BLaER1 treated with 17β-estradiol and CSF1 and Interleukin-3, amounts not matched to agents 10 nM and 100 nM (cell line): ENCODE data around the gene EPHA3.

Source experiments
- H3K27ac ChIP-seq, 11 experiments: shearing (Covaris generic); formaldehyde crosslinking; 2 replicates each; pipeline ENCODE4 v1.8.1; 2022
- H3K27me3 ChIP-seq, 11 experiments: shearing (Covaris generic); formaldehyde crosslinking; 2 replicates each; pipeline ENCODE4 v1.8.1; 2022
- H3K36me3 ChIP-seq, 11 experiments: shearing (Covaris generic); formaldehyde crosslinking; 2 replicates each; pipeline ENCODE4 v1.8.1; 2022
- H3K4me1 ChIP-seq, 10 experiments: shearing (Covaris generic); formaldehyde crosslinking; 2 replicates each; pipeline ENCODE4 v1.8.1; 2022
- H3K4me2 ChIP-seq, 11 experiments: shearing (Covaris generic); formaldehyde crosslinking; 2 replicates each; pipeline ENCODE4 v1.8.1; 2022
- H3K4me3 ChIP-seq, 10 experiments: shearing (Covaris generic); formaldehyde crosslinking; 2 replicates each; pipeline ENCODE4 v1.8.1; 2022
- H3K9ac ChIP-seq, 11 experiments: shearing (Covaris generic); formaldehyde crosslinking; 2 replicates each; pipeline ENCODE4 v1.8.1; 2022
- H3K9me3 ChIP-seq, 11 experiments: shearing (Covaris generic); formaldehyde crosslinking; replicated peaks in 1 of 11; 2 replicates each; pipeline ENCODE4 v1.8.1; 2022
- H4K20me1 ChIP-seq, 11 experiments: shearing (Covaris generic); formaldehyde crosslinking; 2 replicates each; pipeline ENCODE4 v1.8.1; 2022
- Cebpa-rat ChIP-seq, 11 experiments: shearing (Covaris generic); IDR thresholded peaks; 2 replicates each; pipeline ENCODE4 v1.8.1; 2022

EPHA3 gene

DNA sequence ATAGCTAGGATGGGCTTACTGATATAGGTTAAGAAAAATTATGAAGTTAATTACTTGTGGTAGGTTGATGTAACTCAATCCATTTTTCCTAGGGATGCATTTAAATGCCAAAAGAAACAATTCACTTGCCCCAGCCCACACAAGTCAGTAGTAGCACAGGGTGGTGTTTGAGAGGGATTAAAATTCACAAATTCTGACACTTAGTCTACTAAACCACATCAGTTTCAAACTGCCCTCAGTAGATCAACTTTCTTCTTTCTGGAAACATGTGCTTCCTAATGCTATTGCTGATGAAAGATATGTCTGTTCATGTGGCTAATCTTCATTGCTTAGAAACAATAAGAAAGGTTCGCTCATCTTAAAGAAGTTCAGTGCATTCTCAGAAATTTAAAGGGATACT, 160.6 kb downstream of the EPHA3 start:
- H4K20me1 ChIP-seq = peaks cover 0 to 26% (median 11%) of the 10 kb centered on the region in 11 experiments; a peak in 8 of 22 replicates
- H3K4me2 ChIP-seq = no peak overlapping the region

DNA sequence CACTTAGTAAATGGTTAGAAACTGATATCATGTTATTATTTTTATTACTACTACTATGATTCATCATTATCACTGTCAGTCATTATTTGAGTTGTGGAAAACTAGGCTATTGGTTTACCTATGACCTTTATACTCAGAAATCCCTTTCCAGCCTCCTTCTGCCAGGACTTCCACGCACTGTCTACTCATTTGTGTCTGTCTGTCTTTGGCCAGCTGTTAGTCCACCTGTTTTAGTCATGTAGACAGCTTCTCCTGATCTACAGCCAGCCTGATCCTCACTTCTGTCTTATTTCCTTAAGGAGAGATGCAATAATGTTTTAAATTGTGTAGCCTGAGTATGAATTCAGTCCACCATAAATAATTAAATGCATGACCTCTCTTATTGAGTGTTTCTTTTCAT, 162.8 kb downstream of the EPHA3 start:
- H3K4me3 ChIP-seq = no peak overlapping the region
- H3K9me3 ChIP-seq = no peaks in the 10 kb centered on the region
- no peak overlapping the region for H3K4me2 ChIP-seq
- H3K27me3 ChIP-seq = no peaks in the 10 kb centered on the region
- peaks cover 0 to 16% (median 0%) of the 10 kb centered on the region in 11 experiments; a peak in 6 of 22 replicates for H3K36me3 ChIP-seq
- no peak overlapping the region for H3K9ac ChIP-seq
- H3K4me1 ChIP-seq = peaks cover 0 to 8% (median 2%) of the 10 kb centered on the region in 10 experiments; a peak in 5 of 20 replicates
- no peak overlapping the region for H3K27ac ChIP-seq
- peaks cover 0 to 31% (median 0%) of the 10 kb centered on the region in 11 experiments; a peak in 4 of 22 replicates for H4K20me1 ChIP-seq
- TF ChIP-seq Cebpa-rat (IDR thresholded peaks at IDR 0.05) = no peak

More for the DNA sequence above, 160.6 kb downstream of the EPHA3 start:
- H3K4me3 ChIP-seq = no peak overlapping the region
- TF ChIP-seq Cebpa-rat (IDR thresholded peaks at IDR 0.05) = no peak
- peaks cover 0 to 8% (median 2%) of the 10 kb centered on the region in 10 experiments; a peak in 5 of 20 replicates for H3K4me1 ChIP-seq
- H3K36me3 ChIP-seq = peaks cover 3 to 22% (median 8%) of the 10 kb centered on the region in 11 experiments; a peak in 14 of 22 replicates
- H3K9me3 ChIP-seq = no peaks in the 10 kb centered on the region
- H3K27ac ChIP-seq = no peak overlapping the region
- no peak overlapping the region for H3K9ac ChIP-seq
- no peaks in the 10 kb centered on the region for H3K27me3 ChIP-seq

DNA sequence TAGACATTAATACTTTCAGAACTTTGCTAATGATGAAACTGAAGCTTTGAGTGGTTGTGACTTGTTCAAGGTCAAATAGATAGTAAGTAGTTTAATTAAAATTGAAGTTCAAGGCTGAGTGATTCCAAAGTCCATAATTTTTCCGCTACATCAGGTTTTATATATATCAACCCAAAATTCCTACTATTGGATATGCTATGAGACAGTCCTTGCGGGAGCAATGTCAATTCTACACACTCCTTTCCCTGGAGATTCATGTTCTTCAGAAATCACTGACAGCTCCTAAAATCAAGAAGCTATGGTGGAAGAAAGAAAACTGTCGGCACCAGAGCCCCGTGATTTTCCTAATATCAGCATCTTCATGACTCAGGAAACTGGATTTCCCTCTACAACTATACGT, 167.6 kb downstream of the EPHA3 start:
- no peaks in the 10 kb centered on the region for H3K27me3 ChIP-seq
- no peak for TF ChIP-seq Cebpa-rat (IDR thresholded peaks at IDR 0.05)
- peaks cover 0 to 27% (median 7%) of the 10 kb centered on the region in 11 experiments; a peak in 9 of 22 replicates for H3K36me3 ChIP-seq
- no peak overlapping the region for H3K9ac ChIP-seq
- peaks cover 0 to 8% (median 2%) of the 10 kb centered on the region in 10 experiments; a peak in 5 of 20 replicates for H3K4me1 ChIP-seq
- no peak overlapping the region for H3K27ac ChIP-seq
- no peaks in the 10 kb centered on the region for H3K9me3 ChIP-seq
- peaks cover 0 to 44% (median 9%) of the 10 kb centered on the region in 11 experiments; a peak in 7 of 22 replicates for H4K20me1 ChIP-seq
- no peak overlapping the region for H3K4me3 ChIP-seq
- H3K4me2 ChIP-seq = no peak overlapping the region

DNA sequence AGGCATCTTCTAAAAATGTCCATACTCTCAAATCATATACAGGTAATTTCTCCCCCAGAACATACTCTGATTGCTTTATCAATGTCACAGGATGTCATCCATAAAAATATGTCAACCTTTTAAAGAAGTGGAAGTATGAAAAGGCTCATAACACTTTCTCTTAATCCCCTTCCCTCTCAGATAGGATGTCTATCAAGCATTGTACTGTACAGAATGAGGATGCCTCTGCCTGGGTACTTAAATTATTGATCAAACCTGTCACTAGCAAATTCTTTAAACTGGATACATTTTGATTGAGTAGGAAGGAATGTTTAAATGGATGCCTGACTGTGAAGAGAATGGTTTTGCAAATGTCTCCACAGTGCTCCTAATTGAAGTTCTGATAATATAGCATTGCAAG, 168.7 kb downstream of the EPHA3 start:
- peaks cover 0 to 42% (median 9%) of the 10 kb centered on the region in 11 experiments; a peak in 7 of 22 replicates for H4K20me1 ChIP-seq
- H3K27me3 ChIP-seq = no peaks in the 10 kb centered on the region
- H3K4me1 ChIP-seq = peaks cover 0 to 7% (median 2%) of the 10 kb centered on the region in 10 experiments; a peak in 5 of 20 replicates
- no peak for TF ChIP-seq Cebpa-rat (IDR thresholded peaks at IDR 0.05)
- H3K9me3 ChIP-seq = no peaks in the 10 kb centered on the region
- no peak overlapping the region for H3K27ac ChIP-seq
- no peak overlapping the region for H3K4me2 ChIP-seq
- H3K4me3 ChIP-seq = no peak overlapping the region
- H3K9ac ChIP-seq = no peak overlapping the region
- H3K36me3 ChIP-seq = peaks cover 0 to 34% (median 7%) of the 10 kb centered on the region in 11 experiments; a peak in 12 of 22 replicates

DNA sequence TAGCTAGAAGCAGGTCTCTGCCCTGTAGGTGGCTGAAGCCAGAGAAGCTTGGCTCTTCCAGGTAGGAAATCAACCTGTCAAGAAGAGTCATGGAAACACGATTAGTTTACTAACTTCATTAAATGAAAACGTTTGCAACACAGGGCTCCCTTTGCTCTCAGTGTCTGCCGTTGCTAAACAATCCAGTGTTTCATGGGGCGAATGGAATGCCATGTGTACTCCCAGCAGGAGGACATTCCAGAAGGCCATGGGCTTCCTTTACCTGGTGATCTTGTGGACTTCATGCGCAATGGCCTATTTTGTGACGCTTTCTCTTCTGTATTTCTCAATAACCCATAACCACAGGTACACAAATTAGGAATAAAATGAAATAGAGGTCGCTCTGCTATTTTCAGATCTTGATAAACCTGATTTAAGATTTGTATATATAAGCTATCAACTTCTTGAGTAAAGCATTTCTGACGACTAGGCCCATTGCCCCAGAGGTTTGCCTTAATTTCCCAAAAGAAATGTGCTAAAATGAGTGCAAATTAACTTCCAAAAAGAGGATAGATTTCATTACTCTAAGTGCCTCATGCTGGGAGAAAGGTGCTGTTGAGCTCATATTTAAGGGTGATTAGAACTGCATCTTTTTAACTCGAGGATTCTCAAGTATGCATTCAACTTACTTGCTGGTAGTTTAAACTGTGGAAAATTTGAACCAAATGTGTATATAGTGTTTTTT, 171.0 kb downstream of the EPHA3 start:
- Histone ChIP-seq H3K4me2 (no peak overlapping the region), H4K20me1 (peaks cover 0 to 32% (median 9%) of the 10 kb centered on the region in 11 experiments; a peak in 7 of 22 replicates)

DNA sequence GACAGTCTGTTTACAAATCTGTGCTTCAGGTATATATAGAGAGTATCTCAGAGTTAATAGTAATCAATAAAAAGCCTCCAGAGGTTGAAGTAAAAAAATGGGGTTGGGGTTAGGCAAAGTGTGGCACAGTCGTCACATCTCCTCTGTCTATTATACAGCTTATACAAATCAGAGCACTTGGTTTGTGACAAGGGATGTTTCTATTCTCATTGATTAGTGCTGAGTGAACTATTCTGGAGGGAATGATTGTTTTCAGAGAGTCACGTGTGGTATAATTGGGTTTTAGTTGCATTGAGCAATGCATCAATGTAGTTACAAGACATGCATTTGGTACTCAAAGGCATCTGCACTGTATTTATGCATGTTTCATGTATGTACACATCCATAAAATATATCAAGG, 172.9 kb downstream of the EPHA3 start:
- Histone ChIP-seq H3K9ac (no peak overlapping the region), H3K27me3 (no peaks in the 10 kb centered on the region), H3K36me3 (peaks cover 0 to 45% (median 9%) of the 10 kb centered on the region in 11 experiments; a peak in 12 of 22 replicates), H3K4me3 (no peak overlapping the region), H3K4me2 (no peak overlapping the region), H3K27ac (no peak overlapping the region), H3K4me1 (no peaks in the 10 kb centered on the region), H3K9me3 (peaks cover 0 to 9% (median 7%) of the 10 kb centered on the region in 11 experiments; a peak in 12 of 22 replicates), H4K20me1 (peaks cover 0 to 19% (median 9%) of the 10 kb centered on the region in 11 experiments; a peak in 7 of 22 replicates)
- no peak for TF ChIP-seq Cebpa-rat (IDR thresholded peaks at IDR 0.05)

More for the DNA sequence above, 171.0 kb downstream of the EPHA3 start:
- no peak overlapping the region for H3K27ac ChIP-seq
- no peak overlapping the region for H3K4me3 ChIP-seq
- no peak for TF ChIP-seq Cebpa-rat (IDR thresholded peaks at IDR 0.05)
- no peaks in the 10 kb centered on the region for H3K9me3 ChIP-seq
- H3K4me1 ChIP-seq = no peaks in the 10 kb centered on the region
- no peaks in the 10 kb centered on the region for H3K27me3 ChIP-seq
- H3K9ac ChIP-seq = no peak overlapping the region
- H3K36me3 ChIP-seq = peaks cover 0 to 44% (median 8%) of the 10 kb centered on the region in 11 experiments; a peak in 11 of 22 replicates

DNA sequence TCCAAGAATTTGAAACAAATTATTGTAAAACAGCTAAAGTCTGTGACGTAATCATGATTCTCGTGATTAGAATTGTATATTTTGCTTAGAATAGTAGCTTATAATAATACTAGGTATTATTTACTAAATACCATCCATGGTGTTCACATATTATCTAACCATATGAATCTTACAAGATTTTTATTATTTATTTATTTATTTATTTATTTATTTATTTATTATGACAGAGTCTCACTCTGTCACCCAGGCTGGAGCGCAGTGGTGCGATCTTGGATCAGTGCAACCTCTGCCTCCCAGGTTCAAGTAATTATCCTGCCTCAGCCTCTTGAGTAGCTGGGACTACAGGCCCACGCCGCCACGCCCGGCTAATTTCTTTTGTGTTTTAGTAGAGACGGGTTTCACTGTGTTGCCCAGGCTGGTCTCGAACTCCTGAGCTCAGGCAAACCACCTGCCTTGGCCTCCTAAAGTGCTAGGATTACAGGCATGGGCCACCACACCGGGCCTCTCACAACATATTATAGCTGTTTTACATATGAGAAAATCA, 173.5 kb downstream of the EPHA3 start:
- Histone ChIP-seq H4K20me1 (peaks cover 0 to 17% (median 8%) of the 10 kb centered on the region in 11 experiments; a peak in 7 of 22 replicates), H3K4me1 (no peaks in the 10 kb centered on the region), H3K4me2 (no peak overlapping the region), H3K27ac (no peak overlapping the region), H3K9me3 (peaks cover 0 to 15% (median 13%) of the 10 kb centered on the region in 11 experiments; a peak in 18 of 22 replicates), H3K27me3 (no peaks in the 10 kb centered on the region), H3K36me3 (peaks cover 0 to 45% (median 15%) of the 10 kb centered on the region in 11 experiments; a peak in 13 of 22 replicates), H3K9ac (no peak overlapping the region), H3K4me3 (no peak overlapping the region)
- no peak for TF ChIP-seq Cebpa-rat (IDR thresholded peaks at IDR 0.05)

DNA sequence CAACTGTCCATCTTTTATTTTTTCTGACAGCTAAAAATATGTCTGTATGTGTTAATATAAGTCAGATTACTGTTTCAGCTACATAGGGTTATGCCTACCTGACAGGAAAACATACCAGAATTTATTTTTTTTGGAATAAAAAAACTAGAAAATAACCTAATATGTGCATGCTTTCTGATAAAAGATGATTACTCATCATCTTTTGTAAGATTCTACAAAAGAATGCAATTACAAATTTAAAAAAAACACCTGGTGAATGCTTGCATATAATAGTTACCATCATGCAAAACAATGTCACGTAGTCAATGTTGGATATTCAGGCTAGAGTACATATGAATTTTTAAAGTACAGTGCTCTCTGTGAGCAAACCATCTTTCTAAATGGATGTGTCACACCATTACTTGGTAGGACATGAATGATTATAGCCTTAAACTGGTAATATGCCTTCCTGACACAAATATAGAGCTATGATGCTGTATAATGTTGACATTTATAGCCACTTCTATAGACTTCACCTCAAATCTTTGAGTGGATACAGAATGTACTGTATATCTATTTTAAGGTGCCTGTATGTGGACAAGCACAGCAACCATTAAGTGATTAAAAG, 180.6 kb downstream of the EPHA3 start:
- H3K27ac ChIP-seq = no peak overlapping the region
- no peak for TF ChIP-seq Cebpa-rat (IDR thresholded peaks at IDR 0.05)
- peaks cover 0 to 5% (median 0%) of the 10 kb centered on the region in 11 experiments; a peak in 2 of 22 replicates for H4K20me1 ChIP-seq
- H3K4me2 ChIP-seq = no peak overlapping the region
- H3K27me3 ChIP-seq = no peaks in the 10 kb centered on the region
- peaks cover 16 to 33% (median 27%) of the 10 kb centered on the region in 11 experiments; a peak in 20 of 22 replicates for H3K9me3 ChIP-seq
- no peak overlapping the region for H3K9ac ChIP-seq
- H3K36me3 ChIP-seq = peaks cover 0 to 60% (median 30%) of the 10 kb centered on the region in 11 experiments; a peak in 15 of 22 replicates
- no peak overlapping the region for H3K4me3 ChIP-seq
- H3K4me1 ChIP-seq = no peaks in the 10 kb centered on the region
